Measurements from ENCODE around the gene TTC8.
"Not testable (repeated sequence)": the region's sequence is repeated elsewhere in the genome, so short reads cannot be mapped to it uniquely, and the experiment has no call there.

DNA sequence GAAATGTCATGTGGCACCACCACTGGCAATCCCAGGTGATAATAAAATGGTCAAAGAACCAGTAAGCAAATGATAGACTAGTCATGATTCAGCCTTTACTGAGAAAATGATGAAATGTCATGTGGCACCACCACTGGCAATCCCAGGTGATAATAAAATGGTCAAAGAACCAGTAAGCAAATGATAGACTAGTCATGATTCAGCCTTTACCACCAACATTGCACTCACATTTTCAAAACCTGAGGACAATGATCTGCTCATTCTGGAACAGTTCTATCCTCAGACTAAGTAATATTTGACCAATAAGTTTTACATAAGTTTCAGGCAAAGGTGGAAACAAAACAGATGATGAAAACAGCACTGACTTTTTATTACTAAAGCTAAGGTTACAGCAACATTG lies 34.9 kb upstream of the TTC8 start:
- TF ChIP-seq, protein P1, sequence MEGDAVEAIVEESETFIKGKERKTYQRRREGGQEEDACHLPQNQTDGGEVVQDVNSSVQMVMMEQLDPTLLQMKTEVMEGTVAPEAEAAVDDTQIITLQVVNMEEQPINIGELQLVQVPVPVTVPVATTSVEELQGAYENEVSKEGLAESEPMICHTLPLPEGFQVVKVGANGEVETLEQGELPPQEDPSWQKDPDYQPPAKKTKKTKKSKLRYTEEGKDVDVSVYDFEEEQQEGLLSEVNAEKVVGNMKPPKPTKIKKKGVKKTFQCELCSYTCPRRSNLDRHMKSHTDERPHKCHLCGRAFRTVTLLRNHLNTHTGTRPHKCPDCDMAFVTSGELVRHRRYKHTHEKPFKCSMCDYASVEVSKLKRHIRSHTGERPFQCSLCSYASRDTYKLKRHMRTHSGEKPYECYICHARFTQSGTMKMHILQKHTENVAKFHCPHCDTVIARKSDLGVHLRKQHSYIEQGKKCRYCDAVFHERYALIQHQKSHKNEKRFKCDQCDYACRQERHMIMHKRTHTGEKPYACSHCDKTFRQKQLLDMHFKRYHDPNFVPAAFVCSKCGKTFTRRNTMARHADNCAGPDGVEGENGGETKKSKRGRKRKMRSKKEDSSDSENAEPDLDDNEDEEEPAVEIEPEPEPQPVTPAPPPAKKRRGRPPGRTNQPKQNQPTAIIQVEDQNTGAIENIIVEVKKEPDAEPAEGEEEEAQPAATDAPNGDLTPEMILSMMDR (IDR thresholded peaks at IDR 0.05), result not testable (repeated sequence)
- not testable (repeated sequence) for TF ChIP-seq POLR2A (IDR thresholded peaks at IDR 0.05)
